ENCODE results near the gene SCAMP3. TPM values are rescaled to one million over a fixed set of nuclear protein-coding genes. Genes with fewer than 3 reads are reported as not detected.
"Not testable (repeated sequence)": the region's sequence is repeated elsewhere in the genome, so short reads cannot be mapped to it uniquely, and the experiment has no call there.

Gene SCAMP3
- total RNA-seq, 1 donor from 2014 or later, result 19.2 TPM

DNA sequence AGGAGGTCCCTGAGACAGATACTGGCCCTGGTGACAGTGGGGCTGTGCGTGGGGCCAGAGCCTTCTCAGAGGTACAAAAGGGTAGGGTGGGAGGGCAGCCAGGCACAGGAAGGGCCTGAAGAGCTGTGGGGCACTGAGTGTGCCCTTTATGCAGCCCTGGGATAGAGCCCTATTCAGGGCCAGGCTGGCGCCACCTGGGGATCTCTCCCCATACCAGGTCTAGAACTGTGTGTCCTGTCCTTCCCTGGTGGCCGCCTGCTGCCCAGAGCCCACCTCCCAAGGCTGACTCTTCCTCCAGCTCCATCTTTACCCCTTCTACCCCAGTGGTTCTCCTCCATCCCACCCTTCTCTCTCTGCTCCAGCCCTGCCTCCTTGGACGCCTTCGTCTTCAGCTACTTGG, 28.7 kb downstream of the SCAMP3 start:
- FAIRE-seq; DNase-seq (ENCODE audit: low spot score in 2 of 2): not testable (repeated sequence)

DNA sequence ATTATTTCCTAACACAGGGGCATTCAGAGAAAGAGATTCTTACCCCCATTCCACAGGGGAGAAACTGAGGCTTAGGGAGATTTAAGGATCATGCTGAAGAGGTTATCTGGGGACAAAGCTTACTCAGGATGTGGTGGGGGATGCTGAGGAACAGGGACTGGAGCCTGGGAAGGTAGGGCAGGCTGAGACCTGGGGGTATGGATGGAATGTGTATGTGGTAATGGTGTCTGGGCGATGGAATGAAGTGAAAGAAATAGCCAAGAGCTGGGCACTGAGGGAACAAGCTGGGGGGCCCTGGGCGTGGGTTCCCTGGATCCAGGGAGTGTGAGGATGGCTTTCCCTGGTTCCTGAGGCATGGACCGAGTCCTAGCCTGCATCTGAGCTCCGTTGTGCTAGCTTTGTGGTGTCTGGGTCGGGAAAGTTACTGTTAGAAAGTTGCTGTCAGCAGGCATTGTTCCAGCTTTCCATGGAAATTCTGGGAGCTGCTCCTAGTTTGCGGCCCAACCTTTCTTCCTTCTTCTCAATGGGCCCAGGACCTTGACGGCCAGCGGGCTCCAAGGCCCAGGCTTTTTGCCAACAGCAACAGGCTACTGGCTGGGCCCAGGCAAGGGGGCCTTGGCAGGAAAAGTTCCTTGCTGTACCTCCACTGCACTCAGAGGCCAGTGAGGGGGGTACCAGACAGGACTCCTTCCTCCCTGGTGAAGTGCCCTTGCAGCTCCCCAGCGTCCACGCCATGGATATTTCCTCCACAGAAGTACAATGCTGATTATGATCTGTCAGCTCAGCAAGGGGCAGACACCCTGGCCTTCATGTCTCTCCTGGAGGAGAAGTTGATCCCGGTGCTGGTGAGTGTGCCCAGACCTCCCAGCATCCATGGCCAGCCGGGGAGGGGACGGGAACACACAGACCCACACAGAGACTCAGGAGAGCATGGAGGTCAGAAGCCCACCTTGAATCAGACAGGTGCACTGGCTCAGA, 29.9 kb downstream of the SCAMP3 start:
- not testable (repeated sequence) for FAIRE-seq

DNA sequence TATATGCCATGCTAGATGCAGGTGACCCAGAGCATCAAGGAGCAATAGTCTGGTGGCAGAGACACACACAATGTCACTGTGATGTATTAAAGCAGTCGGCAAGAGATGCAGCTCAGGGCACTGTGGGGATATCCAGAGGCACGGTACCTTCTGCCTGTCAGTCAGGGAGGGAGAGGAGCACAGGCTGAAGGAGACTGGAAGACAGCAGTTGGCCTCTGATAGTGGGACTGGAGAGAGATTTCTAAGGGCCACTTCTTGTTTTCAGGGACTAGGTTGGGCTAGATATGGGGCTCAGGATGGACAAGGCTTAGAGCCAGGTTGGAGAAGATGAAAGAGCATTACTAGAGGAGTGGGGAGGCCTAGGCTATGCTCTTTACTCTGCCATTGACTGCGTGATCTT, 30.9 kb downstream of the SCAMP3 start:
- not testable (repeated sequence) for FAIRE-seq

More for the DNA sequence above, 29.9 kb downstream of the SCAMP3 start:
- not testable (repeated sequence) for DNase-seq (ENCODE audit: low spot score in 2 of 2)

DNA sequence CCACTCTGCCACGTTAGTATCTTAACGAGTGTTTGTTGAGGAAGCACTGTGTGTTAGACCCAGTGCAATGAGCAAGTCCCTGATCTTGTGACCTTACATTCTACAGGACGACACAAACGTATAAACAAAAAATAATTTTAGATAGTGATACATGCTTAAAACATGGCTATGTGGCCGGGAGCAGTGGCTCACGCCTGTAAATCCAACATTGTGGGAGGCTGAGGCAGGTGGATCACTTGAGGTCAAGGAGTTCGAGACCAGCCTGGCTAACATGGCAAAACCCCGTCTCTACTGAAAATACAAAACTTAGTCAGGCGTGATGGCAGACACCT, 34.1 kb downstream of the SCAMP3 start:
- FAIRE-seq (no peak), DNase-seq (ENCODE audit: low spot score in 2 of 2) (no peak)

More for the DNA sequence above, 30.9 kb downstream of the SCAMP3 start:
- DNase-seq (ENCODE audit: low spot score in 2 of 2), result not testable (repeated sequence)

DNA sequence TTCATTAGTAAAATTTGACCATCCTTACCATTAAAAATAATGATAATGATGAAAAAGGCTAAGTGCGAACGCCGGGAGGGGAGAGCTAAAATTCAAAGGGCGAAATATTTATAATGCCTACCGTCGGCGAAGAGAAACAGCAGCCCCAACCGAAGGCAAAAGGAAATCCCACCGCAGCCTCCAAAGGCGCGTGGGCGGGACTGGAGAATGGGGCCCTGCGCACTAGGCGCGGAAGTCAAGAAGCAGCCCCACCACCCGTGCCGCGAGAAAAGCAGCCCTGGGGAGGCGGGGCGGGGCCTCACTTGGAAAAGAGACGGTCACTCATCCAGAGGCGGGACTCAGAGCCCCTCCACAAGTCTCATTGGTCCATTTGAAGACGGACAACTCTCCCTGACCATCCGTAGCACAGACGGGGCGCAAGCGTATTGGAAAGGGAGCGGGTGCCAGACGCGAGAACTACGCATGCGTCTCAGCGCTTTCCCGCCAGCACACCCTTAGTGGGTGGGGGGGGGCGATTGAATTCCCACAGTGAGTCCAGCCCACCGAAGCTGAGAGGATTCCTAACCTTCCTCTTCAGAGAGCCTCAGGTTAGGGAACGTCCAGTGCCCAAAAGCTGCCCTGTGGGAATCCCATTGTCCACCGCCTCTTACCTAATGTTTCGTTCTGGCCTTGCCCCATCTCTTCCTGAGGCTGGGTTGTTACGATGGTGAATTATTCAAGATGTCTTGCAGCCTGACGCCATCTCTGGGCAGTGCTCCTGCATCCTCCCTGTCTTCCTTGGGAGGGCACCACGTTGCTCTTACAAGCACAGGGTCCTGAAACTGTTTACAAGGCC, 34.7 kb downstream of the SCAMP3 start:
- FAIRE-seq, result peak; percentile 33
- peak; percentile 90 to 98 for DNase-seq (ENCODE audit: low spot score in 2 of 2)

DNA sequence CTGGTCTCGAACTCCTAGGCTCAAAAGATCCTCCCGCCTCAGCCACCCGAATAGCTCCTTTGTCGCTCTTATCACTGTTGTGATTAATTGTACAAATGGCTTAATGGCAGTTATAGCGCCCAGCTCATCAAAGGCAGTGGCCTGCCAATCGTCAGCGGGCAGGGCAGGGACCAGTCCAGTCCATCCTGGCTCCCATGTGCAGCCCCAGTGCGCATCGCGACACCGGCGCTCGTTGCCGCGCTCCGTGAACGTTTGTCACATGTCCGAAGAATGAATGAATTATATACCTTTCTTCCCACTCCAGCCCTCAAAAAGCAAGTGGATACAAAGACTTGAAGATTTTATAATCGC, 35.3 kb downstream of the SCAMP3 start:
- FAIRE-seq (no peak), DNase-seq (ENCODE audit: low spot score in 2 of 2) (no peak)

DNA sequence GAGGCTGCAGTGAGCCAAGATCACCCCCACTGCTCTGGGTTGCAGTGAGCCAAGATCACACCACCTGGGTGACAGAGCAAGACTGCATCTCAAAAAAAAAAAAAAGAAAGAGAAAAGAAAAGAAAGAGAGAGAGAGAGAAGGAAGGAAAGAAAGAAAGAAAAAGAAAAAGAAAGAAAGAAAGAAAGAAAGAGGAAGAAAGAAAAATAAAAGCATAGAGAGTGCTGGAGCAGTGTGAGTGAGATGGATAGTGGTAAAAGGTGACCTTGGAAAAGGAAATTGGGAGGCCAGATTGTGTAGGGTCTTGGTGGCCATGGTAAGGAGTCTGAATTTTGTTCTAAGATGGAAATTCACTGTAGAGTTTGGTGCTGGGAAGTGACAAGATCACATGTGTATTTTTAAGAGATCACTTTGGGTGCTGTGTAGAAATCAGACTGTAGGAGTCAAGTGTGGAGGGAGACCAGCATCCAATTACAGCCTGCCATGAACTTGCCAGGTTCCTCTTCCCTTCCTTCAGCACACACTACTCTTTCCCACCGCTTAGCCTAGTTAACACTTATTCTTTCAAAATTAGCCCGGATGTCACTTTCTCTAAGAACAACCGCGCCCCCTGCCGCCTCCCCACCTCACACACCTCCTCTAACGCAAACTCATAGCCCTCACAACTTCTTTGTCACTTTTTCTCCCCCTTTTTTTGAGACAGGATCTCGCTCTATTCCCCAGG, 35.8 kb downstream of the SCAMP3 start:
- DNase-seq (ENCODE audit: low spot score in 2 of 2) (peak in 1 of 2 donors; percentile 48), FAIRE-seq (no peak)

DNA sequence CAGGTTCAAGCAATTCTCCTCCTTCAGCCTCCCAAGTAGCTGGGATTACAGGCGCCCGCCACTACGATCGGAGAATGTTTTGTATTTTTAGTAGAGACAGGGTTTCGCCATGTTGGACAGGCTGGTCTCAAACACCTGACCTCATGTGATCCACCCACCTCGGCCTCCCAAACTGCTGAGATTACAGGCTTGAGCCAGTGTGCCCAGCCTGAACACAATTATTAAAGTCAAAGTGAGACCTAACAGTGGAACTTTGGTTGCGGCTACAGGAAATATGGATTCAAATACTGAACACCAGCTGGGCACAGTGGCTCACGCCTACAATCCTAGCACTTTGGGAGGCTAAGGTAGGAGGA, 36.8 kb downstream of the SCAMP3 start:
- FAIRE-seq; DNase-seq (ENCODE audit: low spot score in 2 of 2): not testable (repeated sequence)

DNA sequence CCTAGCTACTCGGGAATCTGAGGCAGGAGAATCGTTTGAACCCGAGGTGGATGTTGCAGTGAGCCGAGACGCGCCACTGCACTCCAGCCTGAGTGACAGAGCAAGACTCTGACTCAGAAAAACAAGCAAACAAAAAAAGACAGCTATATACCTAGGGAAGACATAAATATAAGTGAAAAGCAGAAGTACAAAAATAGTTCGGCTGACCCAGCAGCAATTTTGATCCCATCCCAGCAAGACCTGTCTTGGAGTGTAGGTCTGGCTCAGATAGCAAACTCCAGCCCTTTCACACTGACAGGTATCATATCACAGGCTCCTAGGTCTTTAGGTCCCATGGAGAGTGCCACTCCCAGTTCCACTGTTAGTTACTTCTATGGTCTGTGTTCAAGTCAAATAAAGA, 39.1 kb downstream of the SCAMP3 start:
- DNase-seq (ENCODE audit: low spot score in 2 of 2) (no peak), FAIRE-seq (no peak)

DNA sequence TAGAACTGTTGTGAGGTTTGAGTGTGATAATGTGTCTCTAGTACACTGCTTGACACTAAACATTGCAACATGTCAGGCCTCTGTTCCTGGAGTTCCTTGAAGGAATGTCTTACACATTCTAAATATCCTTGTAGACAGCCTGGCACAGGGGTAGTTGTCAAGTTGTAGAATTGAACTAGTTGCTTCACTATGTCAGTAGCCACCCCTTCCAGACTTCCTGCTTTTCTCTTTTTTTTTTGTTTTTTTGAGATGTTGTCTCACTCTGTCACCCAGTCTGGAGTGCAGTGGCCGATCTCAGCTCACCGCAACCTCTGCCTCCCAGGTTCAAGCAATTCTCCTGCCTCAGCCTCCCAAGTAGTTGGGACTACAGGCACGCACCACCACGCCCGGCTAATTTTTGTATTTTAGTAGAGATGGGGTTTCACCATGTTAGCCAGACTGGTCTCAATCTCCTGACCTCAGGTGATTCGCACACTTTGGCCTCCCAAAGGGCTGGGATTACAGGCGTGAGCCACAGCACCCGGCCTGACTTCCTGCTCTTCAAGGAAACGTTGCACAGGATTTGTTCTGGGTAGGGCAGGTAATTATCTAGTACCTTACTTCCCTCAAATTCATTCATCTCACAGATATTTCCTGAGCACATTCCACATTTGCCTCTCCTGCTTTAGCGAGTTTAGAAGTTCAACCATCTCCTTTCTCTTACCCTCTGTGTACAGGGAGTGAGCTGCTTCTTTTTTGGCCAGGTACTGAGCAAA, 41.8 kb downstream of the SCAMP3 start:
- not testable (repeated sequence) for DNase-seq (ENCODE audit: low spot score in 2 of 2); FAIRE-seq

DNA sequence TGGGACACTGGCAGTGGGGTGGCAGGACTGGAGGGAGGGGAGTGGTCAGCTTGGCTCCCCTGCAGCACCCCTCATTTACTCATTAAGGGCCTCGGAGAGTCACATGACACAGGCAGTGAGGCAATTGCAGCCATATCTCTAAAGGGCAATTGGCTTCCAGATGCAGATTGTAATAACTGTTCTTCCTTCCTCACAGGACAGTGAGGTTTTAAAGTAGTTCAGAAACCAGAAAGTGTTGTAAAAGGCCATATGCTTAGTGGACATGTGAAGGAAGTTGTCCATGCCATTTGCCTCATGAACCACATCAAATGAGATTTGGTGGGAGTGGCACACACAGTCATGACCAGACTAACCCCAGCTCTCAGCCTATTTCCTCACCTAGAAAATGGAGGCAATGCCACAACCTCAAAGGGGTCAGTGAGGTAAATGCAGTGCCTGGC, 42.5 kb downstream of the SCAMP3 start:
- FAIRE-seq (no peak), DNase-seq (ENCODE audit: low spot score in 2 of 2) (peak in 1 of 2 donors; percentile 43)

DNA sequence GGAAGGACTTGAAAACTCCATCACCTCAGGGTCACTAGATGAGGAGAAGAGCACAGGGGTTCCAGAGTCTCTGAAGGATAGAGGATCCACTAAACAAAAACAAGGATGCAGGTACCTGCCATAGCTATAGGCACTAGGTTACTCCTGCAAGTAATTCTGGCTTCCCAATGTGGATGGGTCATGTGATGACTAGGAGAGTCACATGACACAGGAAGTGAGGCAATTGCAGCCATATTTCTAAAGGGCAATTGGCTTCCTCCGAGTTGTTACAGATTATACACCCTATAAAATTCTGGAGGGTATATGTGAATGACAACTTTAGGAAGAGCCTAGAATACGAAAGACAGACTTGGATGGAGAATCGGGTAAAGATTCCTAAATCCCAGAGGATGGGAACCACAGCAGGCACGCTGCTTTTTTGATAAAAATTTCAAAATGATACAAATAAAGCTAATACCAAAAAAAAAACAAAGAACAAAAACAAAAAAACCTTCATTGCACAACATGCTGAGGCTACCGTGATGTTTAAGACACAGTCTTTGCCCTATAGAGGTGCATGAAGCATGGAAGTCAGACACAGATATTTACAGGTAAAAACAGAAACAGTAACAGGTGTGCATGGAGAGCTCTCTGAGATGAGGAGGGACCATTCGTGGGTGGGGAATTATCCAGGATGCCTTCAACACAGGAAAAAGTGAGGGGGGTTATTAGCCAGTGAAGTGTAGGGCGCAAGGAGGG, 43.1 kb downstream of the SCAMP3 start:
- DNase-seq (ENCODE audit: low spot score in 2 of 2), result peak; percentile 67 to 72
- no peak for FAIRE-seq

DNA sequence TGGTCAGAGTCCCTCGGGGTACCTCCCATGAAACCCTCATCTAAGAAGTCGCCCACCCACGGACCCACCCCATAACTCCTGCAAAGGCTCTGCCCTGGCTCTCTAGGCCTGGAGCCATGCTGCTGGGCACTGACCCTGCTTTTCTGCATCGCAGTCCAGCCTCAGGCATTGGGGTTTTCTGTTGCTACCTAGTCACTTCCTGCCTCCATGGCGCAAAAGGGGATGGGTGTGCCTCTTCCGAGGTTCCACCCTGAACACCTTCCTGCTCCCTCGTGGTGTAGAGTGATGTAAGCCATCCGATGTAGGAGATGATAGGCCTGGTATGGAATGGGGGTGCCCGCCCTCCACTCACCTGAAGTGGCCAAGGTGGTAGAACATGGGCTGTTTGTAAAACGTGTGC, 47.5 kb downstream of the SCAMP3 start:
- not testable (repeated sequence) for FAIRE-seq; DNase-seq (ENCODE audit: low spot score in 2 of 2)

DNA sequence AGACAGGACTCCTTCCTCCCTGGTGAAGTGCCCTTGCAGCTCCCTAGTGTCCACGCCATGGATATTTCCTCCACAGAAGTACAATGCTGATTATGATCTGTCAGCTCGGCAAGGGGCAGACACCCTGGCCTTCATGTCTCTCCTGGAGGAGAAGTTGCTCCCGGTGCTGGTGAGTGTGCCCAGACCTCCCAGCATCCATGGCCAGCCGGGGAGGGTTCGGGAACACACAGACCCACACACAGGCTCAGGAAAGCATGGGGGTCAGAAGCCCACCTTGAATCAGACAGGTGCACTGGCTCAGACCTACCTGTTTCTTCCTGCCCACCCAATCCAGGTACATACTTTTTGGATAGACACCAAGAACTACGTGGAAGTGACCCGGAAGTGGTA, 50.1 kb downstream of the SCAMP3 start:
- not testable (repeated sequence) for DNase-seq (ENCODE audit: low spot score in 2 of 2); FAIRE-seq

DNA sequence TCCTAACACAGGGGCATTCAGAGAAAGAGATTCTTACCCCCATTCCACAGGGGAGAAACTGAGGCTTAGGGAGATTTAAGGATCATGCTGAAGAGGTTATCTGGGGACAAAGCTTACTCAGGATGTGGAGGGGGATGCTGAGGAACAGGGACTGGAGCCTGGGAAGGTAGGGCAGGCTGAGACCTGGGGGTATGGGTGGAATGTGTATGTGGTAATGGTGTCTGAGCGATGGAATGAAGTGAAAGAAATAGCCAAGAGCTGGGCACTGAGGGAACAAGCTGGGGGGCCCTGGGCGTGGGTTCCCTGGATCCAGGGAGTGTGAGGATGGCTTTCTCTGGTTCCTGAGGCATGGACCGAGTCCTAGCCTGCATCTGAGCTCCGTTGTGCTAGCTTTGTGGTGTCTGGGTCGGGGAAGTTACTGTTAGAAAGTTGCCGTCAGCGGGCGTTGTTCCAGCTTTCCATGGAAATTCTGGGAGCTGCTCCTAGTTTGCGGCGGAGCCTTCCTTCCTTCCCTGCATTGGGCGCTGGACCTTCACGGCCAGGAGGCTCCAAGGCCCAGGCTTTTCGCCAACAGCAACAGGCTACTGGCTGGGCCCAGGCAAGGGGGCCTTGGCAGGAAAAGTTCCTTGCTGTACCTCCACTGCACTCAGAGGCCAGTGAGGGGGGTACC, 50.6 kb downstream of the SCAMP3 start:
- not testable (repeated sequence) for FAIRE-seq; DNase-seq (ENCODE audit: low spot score in 2 of 2)

DNA sequence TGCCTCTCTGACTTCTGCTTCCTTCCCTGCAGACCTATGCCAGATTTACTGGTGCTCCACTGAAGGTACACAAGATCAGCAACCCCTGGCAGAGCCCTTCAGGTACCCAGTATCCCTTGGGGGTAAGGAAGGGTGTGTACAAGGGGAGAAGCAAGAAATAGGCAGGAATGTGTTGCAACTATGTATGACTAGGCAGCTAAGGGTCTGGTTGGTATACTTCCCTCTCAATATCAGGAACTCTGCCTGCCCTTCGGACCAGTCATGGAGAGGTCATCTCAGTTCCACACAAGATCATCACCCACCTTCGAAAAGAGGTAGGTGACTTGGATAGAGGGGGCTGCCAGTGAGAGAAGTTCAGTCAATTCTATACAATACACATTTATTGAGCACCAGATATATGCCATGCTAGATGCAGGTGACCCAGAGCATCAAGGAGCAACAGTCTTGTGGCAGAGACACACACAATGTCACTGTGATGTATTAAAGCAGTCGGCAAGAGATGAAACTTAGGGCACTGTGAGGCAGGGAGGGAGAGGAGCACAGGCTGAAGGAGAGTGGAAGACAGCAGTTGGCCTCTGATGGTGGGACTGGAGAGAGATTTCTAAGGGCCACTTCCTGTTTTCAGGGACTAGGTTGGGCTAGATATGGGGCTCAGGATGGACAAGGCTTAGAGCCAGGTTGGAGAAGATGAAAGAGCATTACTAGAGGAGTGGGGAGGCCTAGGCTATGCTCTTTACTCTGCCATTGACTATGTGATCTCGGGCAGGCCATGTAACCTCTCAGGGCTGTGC, 51.7 kb downstream of the SCAMP3 start:
- no peak for FAIRE-seq
- DNase-seq (ENCODE audit: low spot score in 2 of 2), result no peak

DNA sequence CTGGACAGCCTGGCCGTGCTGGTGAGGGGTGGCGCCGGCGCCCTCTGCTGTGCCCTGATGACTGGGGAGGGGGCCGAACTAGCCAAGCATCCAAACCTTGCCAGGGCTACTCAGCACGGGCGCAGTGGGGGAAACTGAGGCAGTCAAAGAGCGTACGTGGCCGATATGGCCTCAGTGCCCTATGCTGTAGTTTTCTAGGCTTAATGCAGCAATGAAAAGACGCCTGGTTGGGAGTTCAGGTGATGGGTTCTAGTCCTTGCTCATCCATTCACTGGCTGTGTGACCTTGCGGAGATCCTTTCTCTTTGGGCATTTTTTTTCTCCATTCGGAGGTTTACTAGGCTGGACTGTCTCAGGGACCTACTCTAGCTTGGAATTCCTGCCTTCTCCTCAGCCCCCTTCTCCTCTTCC, 52.8 kb downstream of the SCAMP3 start:
- FAIRE-seq (no peak), DNase-seq (ENCODE audit: low spot score in 2 of 2) (peak in 1 of 2 donors; percentile 7)

Measured in frontal cortex (tissue), 4 donors.